HEK293 (cell line): Measurements from ENCODE around the gene KLRD1.

ENCODE experiments used
- CTCF ChIA-PET: fragments of 350-600 bp; formaldehyde crosslinking; extraction: SDS; loops from one replicate; lab custom pipeline; 2021; ENCODE audit warnings: antibody characterized with exemption; lab: Yijun Ruan, JAX
- POLR2A ChIA-PET: fragments of 300-600 bp; formaldehyde crosslinking; extraction: SDS; loops from one replicate; lab custom pipeline; 2020; ENCODE audit warnings: antibody characterized with exemption, inconsistent platforms; lab: Yijun Ruan, JAX
- H3K27ac ChIP-seq: fragments of 200-500 bp; sonication (Bioruptor generic); 2 replicates; pipeline ENCODE4 v1.5.1; 2014; ENCODE audit warnings: low read depth, low read length, control low read depth, inconsistent platforms; ENCODE audit errors: extremely low read depth
- H3K36me3 ChIP-seq, 2 experiments: fragments of 200-500 bp in 1 of 2; sonication (Bioruptor generic) in 1 of 2; 1 replicate in 1 of 2; 2 replicates in 1 of 2; pipeline ENCODE4 v1.5.1; 2014 to 2017; ENCODE audit warnings: inconsistent platforms in 2 of 2, low read length in 2 of 2; ENCODE audit not compliant: control insufficient read depth in 2 of 2, insufficient read depth in 1 of 2
- H3K4me1 ChIP-seq: fragments of 200-500 bp; sonication (Bioruptor generic); 2 replicates; pipeline ENCODE4 v1.5.1; 2014; ENCODE audit warnings: mild to moderate bottlenecking, low read length, inconsistent platforms; ENCODE audit not compliant: control insufficient read depth, insufficient read depth
- H3K4me3 ChIP-seq: 2 replicates; pipeline ENCODE4 v1.5.1; 2011; ENCODE audit warnings: low read depth, mild to moderate bottlenecking, control low read depth, low read length, moderate library complexity
- H3K9me3 ChIP-seq: fragments of 200-500 bp; sonication (Bioruptor generic); 2 replicates; pipeline ENCODE4 v1.5.1; 2014; ENCODE audit warnings: low read depth, low read length, inconsistent platforms; ENCODE audit not compliant: control insufficient read depth, insufficient read depth
- KLF9 ChIP-seq: fragments of 450-650 bp; formaldehyde crosslinking; IDR thresholded peaks from 2 replicates; pipeline ENCODE4 v1.5.1; 2016; ENCODE audit warnings: missing biosample characterization, missing genetic modification characterization, low read depth
- REST ChIP-seq: fragments of 450-650 bp; formaldehyde crosslinking; IDR thresholded peaks from 2 replicates; pipeline ENCODE4 v1.5.1; 2016; ENCODE audit warnings: missing biosample characterization, missing genetic modification characterization
- TCF7L2 ChIP-seq: IDR thresholded peaks from 2 replicates; pipeline ENCODE4 v1.6.1; 2011; ENCODE audit warnings: low read depth, mild to moderate bottlenecking, inconsistent platforms, low read length, moderate library complexity, borderline replicate concordance
- TRIM28 ChIP-seq: IDR thresholded peaks from 2 replicates; pipeline ENCODE4 v1.6.1; 2011; ENCODE audit warnings: low read length, control low read depth, borderline replicate concordance
- ZBTB17 ChIP-seq: fragments of 450-650 bp; formaldehyde crosslinking; IDR thresholded peaks from 2 replicates; pipeline ENCODE4 v1.5.1; 2016; ENCODE audit warnings: missing biosample characterization, missing genetic modification characterization
- ZBTB26 ChIP-seq: fragments of 450-650 bp; formaldehyde crosslinking; optimal IDR thresholded peaks from 2 replicates; pipeline ENCODE3; 2016; ENCODE audit warnings: missing biosample characterization, mild to moderate bottlenecking, missing genetic modification characterization
- ZNF2 ChIP-seq: fragments of 450-650 bp; formaldehyde crosslinking; IDR thresholded peaks from 2 replicates; pipeline ENCODE4 v1.5.1; 2016; ENCODE audit warnings: missing biosample characterization, missing genetic modification characterization
- ZNF248 ChIP-seq: fragments of 450-650 bp; formaldehyde crosslinking; IDR thresholded peaks from 2 replicates; pipeline ENCODE4 v1.5.1; 2017; ENCODE audit warnings: missing biosample characterization, missing genetic modification characterization
- ZNF354C ChIP-seq: fragments of 450-650 bp; formaldehyde crosslinking; IDR thresholded peaks from 2 replicates; pipeline ENCODE4 v1.5.1; 2016; ENCODE audit warnings: missing biosample characterization, missing genetic modification characterization, low read depth, borderline replicate concordance
- ZNF366 ChIP-seq: fragments of 450-650 bp; formaldehyde crosslinking; conservative IDR thresholded peaks from 2 replicates; pipeline ENCODE4 v1.5.1; 2016; ENCODE audit warnings: missing biosample characterization, missing genetic modification characterization
- ZNF549 ChIP-seq: fragments of 450-650 bp; IDR thresholded peaks from 2 replicates; pipeline ENCODE4 v1.5.1; 2018; ENCODE audit warnings: missing biosample characterization, missing genetic modification characterization, mild to moderate bottlenecking, inconsistent platforms, moderate library complexity
- ZNF600 ChIP-seq: fragments of 450-650 bp; formaldehyde crosslinking; IDR thresholded peaks from 2 replicates; pipeline ENCODE4 v1.5.1; 2016; ENCODE audit warnings: missing biosample characterization, missing genetic modification characterization
- ZXDB ChIP-seq: fragments of 450-650 bp; formaldehyde crosslinking; IDR thresholded peaks from 2 replicates; pipeline ENCODE4 v1.5.1; 2016; ENCODE audit warnings: missing biosample characterization, missing genetic modification characterization
- TF ChIP-seq, protein P1 (sequence below): fragments of 450-650 bp; formaldehyde crosslinking; IDR thresholded peaks from 2 replicates; pipeline ENCODE4 v1.5.1; 2017; ENCODE audit warnings: missing biosample characterization, missing genetic modification characterization
- TF ChIP-seq, protein P2 (sequence below): fragments of 450-650 bp; formaldehyde crosslinking; IDR thresholded peaks from 2 replicates; pipeline ENCODE4 v1.5.1; 2016; ENCODE audit warnings: missing biosample characterization, missing genetic modification characterization
- TF ChIP-seq, protein P3 (sequence below): fragments of 450-650 bp; formaldehyde crosslinking; IDR thresholded peaks from 2 replicates; pipeline ENCODE4 v1.5.1; 2016; ENCODE audit warnings: missing biosample characterization, missing genetic modification characterization
- TF ChIP-seq, protein P4 (sequence below): fragments of 450-650 bp; formaldehyde crosslinking; IDR thresholded peaks from 2 replicates; pipeline ENCODE4 v1.5.1; 2017; ENCODE audit warnings: missing biosample characterization, missing genetic modification characterization
- TF ChIP-seq, protein P5 (sequence below): fragments of 450-650 bp; formaldehyde crosslinking; IDR thresholded peaks from 2 replicates; pipeline ENCODE4 v1.5.1; 2016; ENCODE audit warnings: missing biosample characterization, missing genetic modification characterization

KLRD1 gene

GRCh38 chr12:10363914-10364814 is 56.5 kb downstream of the KLRD1 start:
- POLR2A ChIA-PET: interaction anchor here (1.5 to 2.7 kb wide), 2 partner anchors 28 to 353 kb away, joined by 4 to 12 read pairs; no protein-coding TSS in a partner anchor
- TF ChIP-seq TCF7L2: no peak
- TF ChIP-seq REST (tag by site-specific recombination): peak; percentile 38; the same call in 1 of the 2 replicates
- TF ChIP-seq ZNF366 (tag by site-specific recombination): peak; percentile 77
- TF ChIP-seq ZXDB: peak; percentile 90
- no peak for TF ChIP-seq ZNF248
- TF ChIP-seq, protein P1, sequence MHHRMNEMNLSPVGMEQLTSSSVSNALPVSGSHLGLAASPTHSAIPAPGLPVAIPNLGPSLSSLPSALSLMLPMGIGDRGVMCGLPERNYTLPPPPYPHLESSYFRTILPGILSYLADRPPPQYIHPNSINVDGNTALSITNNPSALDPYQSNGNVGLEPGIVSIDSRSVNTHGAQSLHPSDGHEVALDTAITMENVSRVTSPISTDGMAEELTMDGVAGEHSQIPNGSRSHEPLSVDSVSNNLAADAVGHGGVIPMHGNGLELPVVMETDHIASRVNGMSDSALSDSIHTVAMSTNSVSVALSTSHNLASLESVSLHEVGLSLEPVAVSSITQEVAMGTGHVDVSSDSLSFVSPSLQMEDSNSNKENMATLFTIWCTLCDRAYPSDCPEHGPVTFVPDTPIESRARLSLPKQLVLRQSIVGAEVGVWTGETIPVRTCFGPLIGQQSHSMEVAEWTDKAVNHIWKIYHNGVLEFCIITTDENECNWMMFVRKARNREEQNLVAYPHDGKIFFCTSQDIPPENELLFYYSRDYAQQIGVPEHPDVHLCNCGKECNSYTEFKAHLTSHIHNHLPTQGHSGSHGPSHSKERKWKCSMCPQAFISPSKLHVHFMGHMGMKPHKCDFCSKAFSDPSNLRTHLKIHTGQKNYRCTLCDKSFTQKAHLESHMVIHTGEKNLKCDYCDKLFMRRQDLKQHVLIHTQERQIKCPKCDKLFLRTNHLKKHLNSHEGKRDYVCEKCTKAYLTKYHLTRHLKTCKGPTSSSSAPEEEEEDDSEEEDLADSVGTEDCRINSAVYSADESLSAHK (tag by site-specific recombination): peak; percentile 23; the same call in 1 of the 2 replicates
- TF ChIP-seq, protein P2, sequence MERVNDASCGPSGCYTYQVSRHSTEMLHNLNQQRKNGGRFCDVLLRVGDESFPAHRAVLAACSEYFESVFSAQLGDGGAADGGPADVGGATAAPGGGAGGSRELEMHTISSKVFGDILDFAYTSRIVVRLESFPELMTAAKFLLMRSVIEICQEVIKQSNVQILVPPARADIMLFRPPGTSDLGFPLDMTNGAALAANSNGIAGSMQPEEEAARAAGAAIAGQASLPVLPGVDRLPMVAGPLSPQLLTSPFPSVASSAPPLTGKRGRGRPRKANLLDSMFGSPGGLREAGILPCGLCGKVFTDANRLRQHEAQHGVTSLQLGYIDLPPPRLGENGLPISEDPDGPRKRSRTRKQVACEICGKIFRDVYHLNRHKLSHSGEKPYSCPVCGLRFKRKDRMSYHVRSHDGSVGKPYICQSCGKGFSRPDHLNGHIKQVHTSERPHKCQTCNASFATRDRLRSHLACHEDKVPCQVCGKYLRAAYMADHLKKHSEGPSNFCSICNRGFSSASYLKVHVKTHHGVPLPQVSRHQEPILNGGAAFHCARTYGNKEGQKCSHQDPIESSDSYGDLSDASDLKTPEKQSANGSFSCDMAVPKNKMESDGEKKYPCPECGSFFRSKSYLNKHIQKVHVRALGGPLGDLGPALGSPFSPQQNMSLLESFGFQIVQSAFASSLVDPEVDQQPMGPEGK: peak; percentile 45; the same call in 1 of the 2 replicates
- peak; percentile 92 for TF ChIP-seq ZBTB17 (tag by site-specific recombination)
- TF ChIP-seq ZNF354C: no peak
- TF ChIP-seq, protein P3, sequence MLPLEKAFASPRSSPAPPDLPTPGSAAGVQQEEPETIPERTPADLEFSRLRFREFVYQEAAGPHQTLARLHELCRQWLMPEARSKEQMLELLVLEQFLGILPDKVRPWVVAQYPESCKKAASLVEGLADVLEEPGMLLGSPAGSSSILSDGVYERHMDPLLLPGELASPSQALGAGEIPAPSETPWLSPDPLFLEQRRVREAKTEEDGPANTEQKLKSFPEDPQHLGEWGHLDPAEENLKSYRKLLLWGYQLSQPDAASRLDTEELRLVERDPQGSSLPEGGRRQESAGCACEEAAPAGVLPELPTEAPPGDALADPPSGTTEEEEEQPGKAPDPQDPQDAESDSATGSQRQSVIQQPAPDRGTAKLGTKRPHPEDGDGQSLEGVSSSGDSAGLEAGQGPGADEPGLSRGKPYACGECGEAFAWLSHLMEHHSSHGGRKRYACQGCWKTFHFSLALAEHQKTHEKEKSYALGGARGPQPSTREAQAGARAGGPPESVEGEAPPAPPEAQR (tag by site-specific recombination): no peak
- peak; percentile 58; the same call in 1 of the 2 replicates for TF ChIP-seq TRIM28
- no peak for TF ChIP-seq ZNF549 (tag by site-specific recombination)
- TF ChIP-seq KLF9 (tag by site-specific recombination): peak; percentile 23; the same call in 1 of the 2 replicates
- peak; percentile 19; the same call in 1 of the 2 replicates for TF ChIP-seq ZNF2 (tag by site-specific recombination)
- TF ChIP-seq, protein P4, sequence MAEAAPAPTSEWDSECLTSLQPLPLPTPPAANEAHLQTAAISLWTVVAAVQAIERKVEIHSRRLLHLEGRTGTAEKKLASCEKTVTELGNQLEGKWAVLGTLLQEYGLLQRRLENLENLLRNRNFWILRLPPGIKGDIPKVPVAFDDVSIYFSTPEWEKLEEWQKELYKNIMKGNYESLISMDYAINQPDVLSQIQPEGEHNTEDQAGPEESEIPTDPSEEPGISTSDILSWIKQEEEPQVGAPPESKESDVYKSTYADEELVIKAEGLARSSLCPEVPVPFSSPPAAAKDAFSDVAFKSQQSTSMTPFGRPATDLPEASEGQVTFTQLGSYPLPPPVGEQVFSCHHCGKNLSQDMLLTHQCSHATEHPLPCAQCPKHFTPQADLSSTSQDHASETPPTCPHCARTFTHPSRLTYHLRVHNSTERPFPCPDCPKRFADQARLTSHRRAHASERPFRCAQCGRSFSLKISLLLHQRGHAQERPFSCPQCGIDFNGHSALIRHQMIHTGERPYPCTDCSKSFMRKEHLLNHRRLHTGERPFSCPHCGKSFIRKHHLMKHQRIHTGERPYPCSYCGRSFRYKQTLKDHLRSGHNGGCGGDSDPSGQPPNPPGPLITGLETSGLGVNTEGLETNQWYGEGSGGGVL (tag by site-specific recombination): peak; percentile 77
- peak; percentile 17 for TF ChIP-seq ZBTB26 (tag by site-specific recombination)
- TF ChIP-seq, protein P5, sequence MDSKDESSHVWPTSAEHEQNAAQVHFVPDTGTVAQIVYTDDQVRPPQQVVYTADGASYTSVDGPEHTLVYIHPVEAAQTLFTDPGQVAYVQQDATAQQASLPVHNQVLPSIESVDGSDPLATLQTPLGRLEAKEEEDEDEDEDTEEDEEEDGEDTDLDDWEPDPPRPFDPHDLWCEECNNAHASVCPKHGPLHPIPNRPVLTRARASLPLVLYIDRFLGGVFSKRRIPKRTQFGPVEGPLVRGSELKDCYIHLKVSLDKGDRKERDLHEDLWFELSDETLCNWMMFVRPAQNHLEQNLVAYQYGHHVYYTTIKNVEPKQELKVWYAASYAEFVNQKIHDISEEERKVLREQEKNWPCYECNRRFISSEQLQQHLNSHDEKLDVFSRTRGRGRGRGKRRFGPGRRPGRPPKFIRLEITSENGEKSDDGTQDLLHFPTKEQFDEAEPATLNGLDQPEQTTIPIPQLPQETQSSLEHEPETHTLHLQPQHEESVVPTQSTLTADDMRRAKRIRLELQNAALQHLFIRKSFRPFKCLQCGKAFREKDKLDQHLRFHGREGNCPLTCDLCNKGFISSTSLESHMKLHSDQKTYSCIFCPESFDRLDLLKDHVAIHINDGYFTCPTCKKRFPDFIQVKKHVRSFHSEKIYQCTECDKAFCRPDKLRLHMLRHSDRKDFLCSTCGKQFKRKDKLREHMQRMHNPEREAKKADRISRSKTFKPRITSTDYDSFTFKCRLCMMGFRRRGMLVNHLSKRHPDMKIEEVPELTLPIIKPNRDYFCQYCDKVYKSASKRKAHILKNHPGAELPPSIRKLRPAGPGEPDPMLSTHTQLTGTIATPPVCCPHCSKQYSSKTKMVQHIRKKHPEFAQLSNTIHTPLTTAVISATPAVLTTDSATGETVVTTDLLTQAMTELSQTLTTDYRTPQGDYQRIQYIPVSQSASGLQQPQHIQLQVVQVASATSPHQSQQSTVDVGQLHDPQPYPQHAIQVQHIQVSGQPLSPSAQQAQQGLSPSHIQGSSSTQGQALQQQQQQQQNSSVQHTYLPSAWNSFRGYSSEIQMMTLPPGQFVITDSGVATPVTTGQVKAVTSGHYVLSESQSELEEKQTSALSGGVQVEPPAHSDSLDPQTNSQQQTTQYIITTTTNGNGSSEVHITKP (tag by site-specific recombination): peak; percentile 99
- TF ChIP-seq ZNF600 (tag by site-specific recombination): peak; percentile 81; the same call in 1 of the 2 replicates

More at GRCh38 chr12:10363914-10364814, 56.5 kb downstream of the KLRD1 start:
- H3K4me1 ChIP-seq: peaks cover 20% of the 10 kb centered on the region
- H3K27ac ChIP-seq: peak overlapping the region; percentile 95
- CTCF ChIA-PET: interaction anchor here (0.5 to 1.0 kb wide), 3 partner anchors 14 to 136 kb away, joined by 3 to 4 read pairs (median 3); no protein-coding TSS in a partner anchor
- H3K9me3 ChIP-seq: no peaks in the 10 kb centered on the region
- H3K36me3 ChIP-seq: no peaks in the 10 kb centered on the region
- H3K4me3 ChIP-seq: peak overlapping the region; percentile 74
